Kidney (tissue), 14 donors: ENCODE results near the gene C10orf143. TPM values are rescaled to one million over a fixed set of nuclear protein-coding genes. Genes with fewer than 3 reads are reported as not detected.
A peak's percentile ranks its signal among the peaks of the same experiment; 100 is the strongest.

Experiments
- DNase-seq, 5 donors: peaks; one replicate each; pipeline ENCODE4 v3.0.0-alpha.2; 2013 to 2020
- FAIRE-seq: peaks from 2 replicates; lab custom pipeline; 2012; peaks lifted over from hg19 to GRCh38; lab: Jason Lieb, UNC
- H3K27ac ChIP-seq, 2 donors: one replicate each; pipeline ENCODE4 v1.7.0; 2013; ENCODE audit warnings: low read depth in 2 of 2, low read length in 2 of 2, inconsistent platforms in 1 of 2
- H3K27me3 ChIP-seq: one replicate; pipeline ENCODE4 v1.7.1; 2013; ENCODE audit warnings: low read length, inconsistent platforms; ENCODE audit not compliant: control insufficient read depth, insufficient read depth
- H3K36me3 ChIP-seq, 3 donors: one replicate each; pipeline versions ENCODE4 v1.7.0 to v1.7.1; 2013; ENCODE audit warnings: low read length in 3 of 3, control low read depth in 1 of 3, inconsistent platforms in 1 of 3; ENCODE audit not compliant: insufficient read depth in 3 of 3, control insufficient read depth in 2 of 3
- H3K4me1 ChIP-seq, 3 donors: one replicate each; pipeline versions ENCODE4 v1.7.0 to v1.7.1; 2013; ENCODE audit warnings: low read length in 3 of 3, inconsistent platforms in 1 of 3, low read depth in 1 of 3; ENCODE audit not compliant: control insufficient read depth in 2 of 3, insufficient read depth in 2 of 3
- H3K4me3 ChIP-seq, 3 donors: one replicate each; pipeline versions ENCODE4 v1.7.0 to v1.8.1; 2013; ENCODE audit warnings: low read length in 3 of 3, control low read depth in 1 of 3, inconsistent platforms in 1 of 3
- H3K9ac ChIP-seq, 3 donors: one replicate each; pipeline versions ENCODE4 v1.7.0 to v1.7.1; 2013; ENCODE audit warnings: low read length in 3 of 3, control low read depth in 1 of 3, inconsistent platforms in 1 of 3
- H3K9me3 ChIP-seq, 3 donors: one replicate each; pipeline versions ENCODE4 v1.7.0 to v1.7.1; 2013; ENCODE audit warnings: low read length in 3 of 3, control low read depth in 1 of 3, inconsistent platforms in 1 of 3; ENCODE audit not compliant: control insufficient read depth in 2 of 3, insufficient read depth in 1 of 3
- intact Hi-C: fragments of 100-400 bp; cut with DNase I; formaldehyde crosslinking; loops from one replicate; pipeline ENCODE4 v1.11.1; 2022
- polyA plus RNA-seq: library from polyadenylated mRNA; stranded (reverse); fragments of 350-450 nt; fragmentation: Illumina TruSeq; extraction: RNeasy Lipid Tissue Mini Kit (QIAGEN cat#74804); gene quantifications from one replicate; pipeline ENCODE4 v1.2.3, GENCODE V29; 2014; ENCODE audit warnings: low read depth, low replicate concordance; ENCODE audit not compliant: insufficient read depth
- total RNA-seq: library from RNA; stranded (reverse); fragmentation: NEBNext Ultra II Directional; extraction: Animal tissue kit (Norgen Biotek cat#: 25700); gene quantifications from one replicate; pipeline ENCODE4 v1.2.1, GENCODE V29; 2021
- TF ChIP-seq, protein P1 (sequence below): IDR thresholded peaks from 3 replicates; pipeline ENCODE4 v1.5.1; 2012; ENCODE audit warnings: mild to moderate bottlenecking, moderate library complexity, borderline replicate concordance; ENCODE audit not compliant: insufficient read depth; ENCODE audit errors: extremely low read depth
- donor health status: control.
- donor health status: control.
- donor health status: control.
- donor health status: control.
- donor health status: control.
- donor health status: DM: yes; HTN: yes; CAD: no.
- donor health status: Normal renal cell carcinoma (clear cell type).

The C10orf143 gene
- total and polyA plus RNA-seq, 2 donors from 2014 or later = 6.6 to 9.2 TPM

DNA sequence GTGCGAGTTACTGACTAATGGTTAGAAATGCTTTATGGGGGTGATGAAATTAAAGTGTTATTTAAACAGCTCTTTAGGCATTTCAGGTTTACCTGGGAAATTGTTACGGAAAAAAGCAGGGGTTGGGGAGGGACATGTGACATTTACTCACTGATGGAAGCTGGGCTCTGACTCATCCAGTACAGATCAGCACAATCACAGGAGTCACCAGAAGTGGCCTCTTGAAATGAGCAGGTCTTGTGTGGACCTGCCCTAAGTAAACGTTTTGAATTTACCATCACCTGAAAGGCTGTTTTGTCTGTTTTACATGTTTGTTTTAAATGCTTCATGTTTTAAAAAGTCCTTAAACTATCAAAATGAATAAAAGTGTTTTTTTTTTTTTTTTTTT is 27.8 kb upstream of the C10orf143 start:
- H3K4me3 ChIP-seq = no peak overlapping the region
- H3K27ac ChIP-seq = no peak overlapping the region
- FAIRE-seq = no peak
- no peaks in the 10 kb centered on the region for H3K27me3 ChIP-seq
- peaks cover 0 to 4% (median 3%) of the 10 kb centered on the region in 3 donors for H3K36me3 ChIP-seq
- H3K9me3 ChIP-seq = no peaks in the 10 kb centered on the region
- H3K9ac ChIP-seq = no peak overlapping the region
- TF ChIP-seq, protein P1, sequence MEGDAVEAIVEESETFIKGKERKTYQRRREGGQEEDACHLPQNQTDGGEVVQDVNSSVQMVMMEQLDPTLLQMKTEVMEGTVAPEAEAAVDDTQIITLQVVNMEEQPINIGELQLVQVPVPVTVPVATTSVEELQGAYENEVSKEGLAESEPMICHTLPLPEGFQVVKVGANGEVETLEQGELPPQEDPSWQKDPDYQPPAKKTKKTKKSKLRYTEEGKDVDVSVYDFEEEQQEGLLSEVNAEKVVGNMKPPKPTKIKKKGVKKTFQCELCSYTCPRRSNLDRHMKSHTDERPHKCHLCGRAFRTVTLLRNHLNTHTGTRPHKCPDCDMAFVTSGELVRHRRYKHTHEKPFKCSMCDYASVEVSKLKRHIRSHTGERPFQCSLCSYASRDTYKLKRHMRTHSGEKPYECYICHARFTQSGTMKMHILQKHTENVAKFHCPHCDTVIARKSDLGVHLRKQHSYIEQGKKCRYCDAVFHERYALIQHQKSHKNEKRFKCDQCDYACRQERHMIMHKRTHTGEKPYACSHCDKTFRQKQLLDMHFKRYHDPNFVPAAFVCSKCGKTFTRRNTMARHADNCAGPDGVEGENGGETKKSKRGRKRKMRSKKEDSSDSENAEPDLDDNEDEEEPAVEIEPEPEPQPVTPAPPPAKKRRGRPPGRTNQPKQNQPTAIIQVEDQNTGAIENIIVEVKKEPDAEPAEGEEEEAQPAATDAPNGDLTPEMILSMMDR = no peak
- H3K4me1 ChIP-seq = peaks cover 0 to 22% (median 8%) of the 10 kb centered on the region in 3 donors
- no peak for DNase-seq
- intact Hi-C loops = no loop called here

- peaks cover 0 to 22% (median 8%) of the 10 kb centered on the region in 3 donors for H3K4me1 ChIP-seq
- TF ChIP-seq, protein P1 = no peak
- FAIRE-seq (no peak), DNase-seq (no peak)
- no peaks in the 10 kb centered on the region for H3K9me3 ChIP-seq
- intact Hi-C loops = no loop called here
- H3K27me3 ChIP-seq = no peaks in the 10 kb centered on the region
- H3K4me3 ChIP-seq = peak overlapping the region; percentile 75 to 78 (median 76)
- peaks cover 0 to 4% (median 3%) of the 10 kb centered on the region in 3 donors for H3K36me3 ChIP-seq
- H3K27ac ChIP-seq = no peak overlapping the region
- peak overlapping the region in 2 of 3 donors; percentile 54 to 68 for H3K9ac ChIP-seq
These were observed 27.2 kb upstream of the C10orf143 start for GRCh38 chr10:130137659-130138478.

DNA sequence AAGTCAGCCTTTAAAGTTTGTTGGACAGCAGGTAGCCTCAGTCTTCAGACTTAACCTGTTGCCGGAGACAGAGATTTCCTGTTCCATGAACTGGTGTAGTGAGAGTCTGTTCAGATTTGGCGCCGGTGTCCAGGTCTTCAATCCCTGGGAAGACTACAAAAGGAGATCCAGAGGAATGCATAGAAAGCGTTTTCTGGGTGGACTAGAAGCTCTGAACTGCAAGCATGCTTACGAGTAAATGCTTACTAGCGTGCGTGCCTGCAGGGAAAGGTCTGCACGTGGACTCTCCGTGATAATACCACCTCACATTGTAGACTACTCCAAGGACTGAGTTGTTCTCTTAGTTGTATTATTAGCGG is 26.4 kb upstream of the C10orf143 start:
- peak in 3 of 5 donors; percentile 28 to 54 (median 47) for DNase-seq
- Histone ChIP-seq H3K27me3 (no peaks in the 10 kb centered on the region), H3K9me3 (no peaks in the 10 kb centered on the region), H3K9ac (peak overlapping the region; percentile 54 to 68 (median 59)), H3K4me3 (peak overlapping the region; percentile 75 to 78 (median 76)), H3K4me1 (peaks cover 0 to 19% (median 8%) of the 10 kb centered on the region in 3 donors), H3K36me3 (peaks cover 0 to 3% (median 0%) of the 10 kb centered on the region in 3 donors), H3K27ac (no peak overlapping the region)
- intact Hi-C loops = no loop called here
- TF ChIP-seq, protein P1 = no peak
- FAIRE-seq = no peak
